Left ventricle myocardium inferior (tissue), 1 donor: ENCODE measurements around the gene GPR27. TPM values are rescaled to one million over a fixed set of nuclear protein-coding genes. Genes with fewer than 3 reads are reported as not detected.

Experiments used
- DNase-seq: peaks from one replicate; pipeline ENCODE4 v3.0.0-alpha.2; 2020
- H3K27ac ChIP-seq: fragments of 200-600 bp; replicated peaks from 2 replicates; pipeline ENCODE4 v1.8.0; 2021
- H3K27me3 ChIP-seq: fragments of 200-600 bp; 2 replicates; pipeline ENCODE4 v1.8.0; 2021; ENCODE audit warnings: low read depth
- H3K36me3 ChIP-seq: fragments of 200-600 bp; 2 replicates; pipeline ENCODE4 v1.8.0; 2021
- H3K4me1 ChIP-seq: fragments of 200-600 bp; 2 replicates; pipeline ENCODE4 v1.8.0; 2021
- H3K4me3 ChIP-seq: fragments of 200-600 bp; 2 replicates; pipeline ENCODE4 v1.8.0; 2021; ENCODE audit warnings: mild to moderate bottlenecking, moderate library complexity
- H3K9me3 ChIP-seq: fragments of 200-600 bp; replicated peaks from 2 replicates; pipeline ENCODE4 v1.8.0; 2021
- intact Hi-C: fragments of 100-400 bp; cut with micrococcal nuclease; formaldehyde crosslinking; loops from one replicate; pipeline ENCODE4 v1.11.0; 2022
- total RNA-seq: library from RNA; stranded (reverse); fragmentation: NEBNext Ultra II Directional; extraction: Animal tissue kit (Norgen Biotek cat#: 25700); gene quantifications from one replicate; pipeline ENCODE4 v1.2.1, GENCODE V29; 2021
- TF ChIP-seq, protein P1 (sequence below): fragments of 200-600 bp; IDR thresholded peaks from 2 replicates; pipeline ENCODE4 v1.8.0; 2021; ENCODE audit warnings: antibody characterized with exemption, mild to moderate bottlenecking, borderline replicate concordance
- donor health status: DM: no; HTN: yes; CAD: no; lungs with severe emphysema.

GPR27 gene
- total RNA-seq, 1 donor from 2014 or later: 7.3 TPM

DNA sequence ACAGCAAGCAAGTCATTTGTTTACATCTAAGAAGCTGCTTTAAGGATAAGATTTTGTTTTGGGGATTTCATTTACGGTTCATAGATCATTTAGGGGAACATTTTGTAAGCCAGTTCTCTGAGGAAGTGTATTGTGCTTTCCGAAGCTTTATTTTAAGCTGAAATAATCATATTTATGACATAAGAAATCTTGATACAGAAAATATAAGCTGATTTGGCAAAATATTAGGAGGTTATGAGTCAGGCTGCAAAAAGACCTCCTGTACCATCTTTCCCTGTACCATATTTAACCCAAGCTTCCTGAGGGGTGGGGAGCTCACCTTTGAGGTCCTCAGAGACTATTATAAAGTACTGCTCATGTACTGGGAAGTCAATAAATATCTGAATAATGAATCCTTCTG, 20.3 kb upstream of the GPR27 start:
- TF ChIP-seq, protein P1, sequence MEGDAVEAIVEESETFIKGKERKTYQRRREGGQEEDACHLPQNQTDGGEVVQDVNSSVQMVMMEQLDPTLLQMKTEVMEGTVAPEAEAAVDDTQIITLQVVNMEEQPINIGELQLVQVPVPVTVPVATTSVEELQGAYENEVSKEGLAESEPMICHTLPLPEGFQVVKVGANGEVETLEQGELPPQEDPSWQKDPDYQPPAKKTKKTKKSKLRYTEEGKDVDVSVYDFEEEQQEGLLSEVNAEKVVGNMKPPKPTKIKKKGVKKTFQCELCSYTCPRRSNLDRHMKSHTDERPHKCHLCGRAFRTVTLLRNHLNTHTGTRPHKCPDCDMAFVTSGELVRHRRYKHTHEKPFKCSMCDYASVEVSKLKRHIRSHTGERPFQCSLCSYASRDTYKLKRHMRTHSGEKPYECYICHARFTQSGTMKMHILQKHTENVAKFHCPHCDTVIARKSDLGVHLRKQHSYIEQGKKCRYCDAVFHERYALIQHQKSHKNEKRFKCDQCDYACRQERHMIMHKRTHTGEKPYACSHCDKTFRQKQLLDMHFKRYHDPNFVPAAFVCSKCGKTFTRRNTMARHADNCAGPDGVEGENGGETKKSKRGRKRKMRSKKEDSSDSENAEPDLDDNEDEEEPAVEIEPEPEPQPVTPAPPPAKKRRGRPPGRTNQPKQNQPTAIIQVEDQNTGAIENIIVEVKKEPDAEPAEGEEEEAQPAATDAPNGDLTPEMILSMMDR: no peak
- intact Hi-C loops: no loop called here
- no peak for DNase-seq
- Histone ChIP-seq H3K27ac (no peak overlapping the region), H3K27me3 (no peaks in the 10 kb centered on the region), H3K4me3 (no peak overlapping the region), H3K36me3 (no peaks in the 10 kb centered on the region), H3K4me1 (peaks cover 10% of the 10 kb centered on the region), H3K9me3 (no peaks in the 10 kb centered on the region)

DNA sequence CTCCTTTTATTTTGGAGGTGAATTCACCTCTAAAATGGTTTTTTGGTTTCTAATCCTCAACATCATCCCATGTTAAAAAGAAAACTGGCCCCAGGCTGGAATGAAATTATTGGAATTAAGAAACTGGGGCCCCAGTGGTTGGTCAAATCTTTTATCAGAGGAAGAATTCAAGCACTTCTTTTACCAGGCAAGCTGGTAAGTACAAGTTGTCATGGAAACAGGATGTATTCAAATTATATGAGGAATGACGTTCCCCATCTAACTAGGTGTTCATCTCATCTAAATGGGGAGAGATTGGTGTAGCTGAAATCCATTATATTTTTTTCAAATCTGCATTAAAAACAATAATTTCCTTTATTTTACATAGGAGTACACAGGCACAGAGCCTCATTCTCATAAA, 18.8 kb upstream of the GPR27 start:
- Histone ChIP-seq H3K27me3 (no peaks in the 10 kb centered on the region), H3K9me3 (no peaks in the 10 kb centered on the region), H3K27ac (no peak overlapping the region), H3K4me1 (peaks cover 3% of the 10 kb centered on the region), H3K36me3 (no peaks in the 10 kb centered on the region), H3K4me3 (no peak overlapping the region)
- intact Hi-C loops: no loop called here
- DNase-seq: no peak
- TF ChIP-seq, protein P1: no peak

DNA sequence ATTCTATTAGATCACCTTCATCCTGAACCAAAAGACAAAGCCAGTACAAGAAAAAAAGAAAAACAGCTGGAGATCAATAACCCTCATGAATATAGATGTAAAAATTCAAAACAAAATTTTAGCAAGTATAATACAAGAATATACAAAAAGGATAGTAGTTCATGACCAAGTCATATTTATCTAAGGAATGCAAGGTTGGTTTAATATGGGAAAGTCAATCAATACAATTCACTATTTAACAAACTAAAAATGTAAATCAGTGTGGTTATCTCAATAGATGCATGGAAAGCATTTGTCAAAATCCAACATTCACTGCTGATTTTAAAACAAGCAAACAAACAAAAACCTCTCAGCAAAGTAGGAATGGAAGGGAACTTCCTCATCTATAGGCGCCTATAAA, 11.0 kb upstream of the GPR27 start:
- Histone ChIP-seq H3K4me1 (no peaks in the 10 kb centered on the region), H3K4me3 (no peak overlapping the region), H3K9me3 (peaks cover 34% of the 10 kb centered on the region), H3K27ac (no peak overlapping the region), H3K36me3 (no peaks in the 10 kb centered on the region), H3K27me3 (no peaks in the 10 kb centered on the region)
- TF ChIP-seq, protein P1: no peak
- intact Hi-C loops: no loop called here
- DNase-seq: no peak

DNA sequence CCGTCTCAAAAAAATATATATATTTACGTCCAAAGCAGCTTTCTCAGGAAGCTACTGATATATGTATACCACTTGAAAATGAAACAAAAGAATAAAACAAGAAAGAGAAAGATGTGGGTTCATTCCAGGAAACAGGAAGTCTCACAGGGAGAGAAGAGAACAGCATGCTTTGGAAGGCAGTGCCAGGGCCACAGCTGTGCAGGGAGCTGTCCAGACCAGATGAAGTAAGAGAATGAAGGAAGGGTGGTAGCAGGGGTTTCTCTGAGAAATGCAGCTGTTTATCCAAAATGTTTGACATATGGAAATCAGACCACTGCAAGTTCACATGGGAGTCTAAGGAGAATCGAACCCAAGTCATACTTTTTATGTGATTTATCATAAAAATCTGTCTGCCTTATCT, 8.9 kb upstream of the GPR27 start:
- no peak overlapping the region for H3K4me3 ChIP-seq
- intact Hi-C loops: no loop called here
- TF ChIP-seq, protein P1: no peak
- no peaks in the 10 kb centered on the region for H3K4me1 ChIP-seq
- peaks cover 34% of the 10 kb centered on the region for H3K9me3 ChIP-seq
- H3K27ac ChIP-seq: no peak overlapping the region
- H3K27me3 ChIP-seq: no peaks in the 10 kb centered on the region
- no peak for DNase-seq
- no peaks in the 10 kb centered on the region for H3K36me3 ChIP-seq

DNA sequence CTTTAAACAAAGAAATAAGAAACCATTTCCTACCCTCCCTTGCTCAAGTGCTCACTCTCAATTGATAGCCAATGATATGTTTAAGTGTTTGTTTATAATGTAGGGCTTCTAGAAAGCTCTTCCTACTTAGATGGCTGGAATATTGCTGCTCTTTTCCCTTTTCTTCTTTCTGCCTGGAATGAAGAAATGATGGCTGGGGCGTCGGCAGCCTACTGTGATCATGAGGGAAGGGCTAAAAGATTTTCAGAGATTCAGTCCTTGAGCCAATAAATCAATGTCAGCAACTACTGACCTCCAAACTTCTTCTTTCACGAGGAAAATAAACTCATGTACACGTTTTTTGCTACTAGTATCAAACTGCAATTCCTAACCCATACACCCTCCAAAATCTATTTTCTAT, 2.1 kb upstream of the GPR27 start:
- no peak overlapping the region for H3K27ac ChIP-seq
- peaks cover 8% of the 10 kb centered on the region for H3K4me1 ChIP-seq
- DNase-seq: no peak
- intact Hi-C loops: no loop called here
- TF ChIP-seq, protein P1: no peak
- H3K4me3 ChIP-seq: no peak overlapping the region
- no peaks in the 10 kb centered on the region for H3K9me3 ChIP-seq
- H3K36me3 ChIP-seq: no peaks in the 10 kb centered on the region
- peaks cover 44% of the 10 kb centered on the region for H3K27me3 ChIP-seq
